Ishikawa (cell line): ENCODE measurements around the gene SMAD6.

ENCODE experiments used
- CEBPB ChIP-seq: IDR thresholded peaks from 2 replicates; pipeline ENCODE4 v1.6.1; 2012
- CREB1 ChIP-seq: IDR thresholded peaks from 2 replicates; pipeline ENCODE4 v1.6.1; 2012; ENCODE audit warnings: low read depth
- EGR1 ChIP-seq: IDR thresholded peaks from 2 replicates; pipeline ENCODE4 v1.6.1; 2012
- EP300 ChIP-seq: IDR thresholded peaks from 2 replicates; pipeline ENCODE4 v1.6.1; 2012; ENCODE audit warnings: borderline replicate concordance
- FOXM1 ChIP-seq: IDR thresholded peaks from 2 replicates; pipeline ENCODE4 v1.6.1; 2012; ENCODE audit warnings: low read depth, borderline replicate concordance
- MAX ChIP-seq: IDR thresholded peaks from 2 replicates; pipeline ENCODE4 v1.6.1; 2012
- NFIC ChIP-seq: IDR thresholded peaks from 2 replicates; pipeline ENCODE4 v1.6.1; 2012
- RAD21 ChIP-seq: IDR thresholded peaks from 2 replicates; pipeline ENCODE4 v1.6.1; 2012; ENCODE audit warnings: low read depth
- REST ChIP-seq: IDR thresholded peaks from 2 replicates; pipeline ENCODE4 v1.6.1; 2012; ENCODE audit warnings: low read depth, mild to moderate bottlenecking
- TAF1 ChIP-seq: IDR thresholded peaks from 2 replicates; pipeline ENCODE4 v1.6.1; 2012; ENCODE audit warnings: low read depth, mild to moderate bottlenecking
- TCF12 ChIP-seq: IDR thresholded peaks from 2 replicates; pipeline ENCODE4 v1.6.1; 2012; ENCODE audit warnings: low read depth
- TEAD4 ChIP-seq: IDR thresholded peaks from 2 replicates; pipeline ENCODE4 v1.6.1; 2012
- USF1 ChIP-seq: IDR thresholded peaks from 2 replicates; pipeline ENCODE4 v1.6.1; 2012
- YY1 ChIP-seq: IDR thresholded peaks from 2 replicates; pipeline ENCODE4 v1.6.1; 2012; ENCODE audit warnings: low read depth
- ZBTB7A ChIP-seq: IDR thresholded peaks from 2 replicates; pipeline ENCODE4 v1.6.1; 2012; ENCODE audit warnings: low read depth

The SMAD6 gene

GRCh38 chr15:66778314-66778665 lies 76.3 kb downstream of the SMAD6 start:
- TF ChIP-seq REST (no peak), RAD21 (no peak), USF1 (no peak), EP300 (no peak), EGR1 (no peak), TEAD4 (no peak), YY1 (no peak), ZBTB7A (no peak), TCF12 (no peak), FOXM1 (no peak), TAF1 (no peak), CREB1 (no peak), NFIC (no peak), CEBPB (no peak), MAX (no peak)

GRCh38 chr15:66778716-66779115 lies 76.7 kb downstream of the SMAD6 start:
- TF ChIP-seq ZBTB7A (no peak), CEBPB (no peak), NFIC (no peak), TCF12 (no peak), USF1 (no peak)

GRCh38 chr15:66779331-66780009 lies 77.4 kb downstream of the SMAD6 start:
- TF ChIP-seq RAD21, result no peak
- TF ChIP-seq REST, result no peak
- TF ChIP-seq TCF12, result no peak
- no peak for TF ChIP-seq YY1
- no peak for TF ChIP-seq CREB1
- TF ChIP-seq EP300, result peak; percentile 46; the same call in 1 of the 2 replicates
- no peak for TF ChIP-seq EGR1
- no peak for TF ChIP-seq TEAD4
- TF ChIP-seq USF1, result no peak
- no peak for TF ChIP-seq FOXM1
- TF ChIP-seq MAX, result no peak
- TF ChIP-seq CEBPB, result no peak
- TF ChIP-seq NFIC, result peak; percentile 15; the same call in 1 of the 2 replicates

GRCh38 chr15:66780172-66780972 lies 78.3 kb downstream of the SMAD6 start:
- TF ChIP-seq EP300 (peak; percentile 77), RAD21 (no peak), REST (no peak), TEAD4 (peak; percentile 56; the same call in 1 of the 2 replicates), FOXM1 (no peak), TCF12 (peak; percentile 70; the same call in 1 of the 2 replicates), ZBTB7A (0 out of 2 replicates have a peak, but pooled peaks have one; percentile 26), NFIC (peak; percentile 59), USF1 (0 out of 2 replicates have a peak, but pooled peaks have one; percentile 32)
